Measurements from ENCODE around the gene HESX1. TPM values are rescaled to one million over a fixed set of nuclear protein-coding genes. Genes with fewer than 3 reads are reported as not detected.

HESX1 gene
- total and polyA plus RNA-seq, 2 of the 8 experiments (the other 6 are each of a cell fraction or from before 2014, with no cell fraction given): 7.1 to 12.0 TPM

- no peak for TF ChIP-seq CHD7 (IDR thresholded peaks at IDR 0.05; ENCODE audit: insufficient replicate concordance, low read length)
- no peak for TF ChIP-seq KDM1A (IDR thresholded peaks at IDR 0.05; ENCODE audit: borderline replicate concordance, low read length)
- TF ChIP-seq SIX5 (IDR thresholded peaks at IDR 0.05; ENCODE audit: low read depth, low read length): no peak
- no peak for TF ChIP-seq PHF8 (conservative IDR thresholded peaks at IDR 0.05; ENCODE audit: low read depth, low read length)
- TF ChIP-seq RXRA (IDR thresholded peaks at IDR 0.05; ENCODE audit: insufficient read depth, low read depth, low read length): no peak
- TF ChIP-seq CBX8 (IDR thresholded peaks at IDR 0.05; ENCODE audit: borderline replicate concordance, low read depth, low read length): no peak
- TF ChIP-seq EZH2 (IDR thresholded peaks at IDR 0.05; ENCODE audit: low read depth, low read length, severe bottlenecking): no peak
- TF ChIP-seq MAFK (IDR thresholded peaks at IDR 0.05; ENCODE audit: low read depth, low read length): no peak
Measured at GRCh38 chr3:57224856-57225255, 25.1 kb upstream of the HESX1 start (continued).

All from H1 (cell line).